HepG2 (cell line): ENCODE measurements around the gene TEX19.

Experiments
- KMT2B ChIP-seq: IDR thresholded peaks from 2 replicates; pipeline ENCODE4 v1.6.1; 2016; ENCODE audit warnings: missing genetic modification reagents, missing compliant biosample characterization
- NFYC ChIP-seq: IDR thresholded peaks from 2 replicates; pipeline ENCODE4 v1.6.1; 2016; ENCODE audit warnings: missing genetic modification reagents, missing compliant biosample characterization
- REST ChIP-seq, 2 experiments: IDR thresholded peaks; 2 replicates each; pipeline ENCODE4 v1.6.1; 2011 to 2012; ENCODE audit warnings: low read length in 2 of 2, borderline replicate concordance in 1 of 2, low read depth in 1 of 2, mild to moderate bottlenecking in 1 of 2, moderate library complexity in 1 of 2
- TSC22D2 ChIP-seq: sonication (generic); formaldehyde crosslinking; IDR thresholded peaks from 2 replicates; pipeline ENCODE4 v1.5.1; 2020; ENCODE audit warnings: missing genetic modification reagents, mild to moderate bottlenecking, borderline replicate concordance
- USF2 ChIP-seq, 2 experiments: sonication (generic) in 1 of 2; formaldehyde crosslinking in 1 of 2; IDR thresholded peaks; 2 replicates each; pipeline versions ENCODE4 v1.5.1 to v1.6.1; 2011 to 2020; ENCODE audit warnings: borderline replicate concordance in 1 of 2, low read depth in 1 of 2, low read length in 1 of 2, mild to moderate bottlenecking in 1 of 2, missing genetic modification reagents in 1 of 2, moderate library complexity in 1 of 2
- ZNF674 ChIP-seq: sonication (generic); formaldehyde crosslinking; IDR thresholded peaks from 2 replicates; pipeline ENCODE4 v1.5.0; 2020; ENCODE audit warnings: low read depth, mild to moderate bottlenecking, missing genetic modification reagents
- TF ChIP-seq, protein P1 (sequence below): sonication (generic); formaldehyde crosslinking; IDR thresholded peaks from 2 replicates; pipeline ENCODE4 v1.5.0; 2020; ENCODE audit warnings: mild to moderate bottlenecking, missing genetic modification reagents, moderate library complexity
- TF ChIP-seq, protein P2 (sequence below): sonication (generic); formaldehyde crosslinking; conservative IDR thresholded peaks from 2 replicates; pipeline ENCODE4 v1.4.0; 2020; ENCODE audit warnings: mild to moderate bottlenecking, missing genetic modification reagents, moderate library complexity
- TF ChIP-seq, protein P3 (sequence below): sonication (generic); formaldehyde crosslinking; IDR thresholded peaks from 2 replicates; pipeline ENCODE4 v1.4.0; 2020; ENCODE audit warnings: missing genetic modification reagents, borderline replicate concordance
- TF ChIP-seq, protein P4 (sequence below): sonication (generic); formaldehyde crosslinking; IDR thresholded peaks from 2 replicates; pipeline ENCODE4 v1.4.0; 2020; ENCODE audit warnings: mild to moderate bottlenecking, missing genetic modification reagents, borderline replicate concordance

DNA sequence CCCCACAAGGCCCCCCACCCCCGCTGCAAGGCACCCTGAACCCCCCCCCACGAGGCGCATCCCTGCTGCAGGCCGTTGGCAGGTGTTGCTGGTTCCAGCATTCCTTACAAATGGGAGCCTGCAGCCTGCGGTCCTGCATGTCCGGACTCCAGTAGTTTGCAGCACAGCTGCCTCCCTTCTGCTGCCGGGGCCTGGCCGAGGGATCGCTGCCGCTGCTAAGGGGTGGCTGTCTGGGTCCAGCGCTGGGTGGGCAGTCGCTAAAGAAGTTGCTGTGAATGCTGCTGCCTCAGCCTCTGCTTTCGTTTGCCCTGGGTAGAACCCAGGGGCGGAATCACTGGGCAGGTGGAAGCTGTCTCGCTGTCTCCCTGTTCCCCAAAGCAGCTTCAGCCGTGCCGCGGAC lies 24.4 kb downstream of the TEX19 start:
- TF ChIP-seq ZNF674 (CRISPR knock-in tag) (no peak), KMT2B (CRISPR knock-in tag) (no peak), REST (IDR thresholded peaks at IDR 0.05; ENCODE audit: borderline replicate concordance in 1 of 2, low read depth in 1 of 2, low read length in 2 of 2) (no peak), TSC22D2 (no peak), USF2 (IDR thresholded peaks at IDR 0.05; ENCODE audit: low read depth, low read length) (no peak), USF2 (CRISPR knock-in tag; IDR thresholded peaks at IDR 0.05; ENCODE audit: borderline replicate concordance) (no peak), NFYC (CRISPR knock-in tag) (no peak)
- TF ChIP-seq, protein P1, sequence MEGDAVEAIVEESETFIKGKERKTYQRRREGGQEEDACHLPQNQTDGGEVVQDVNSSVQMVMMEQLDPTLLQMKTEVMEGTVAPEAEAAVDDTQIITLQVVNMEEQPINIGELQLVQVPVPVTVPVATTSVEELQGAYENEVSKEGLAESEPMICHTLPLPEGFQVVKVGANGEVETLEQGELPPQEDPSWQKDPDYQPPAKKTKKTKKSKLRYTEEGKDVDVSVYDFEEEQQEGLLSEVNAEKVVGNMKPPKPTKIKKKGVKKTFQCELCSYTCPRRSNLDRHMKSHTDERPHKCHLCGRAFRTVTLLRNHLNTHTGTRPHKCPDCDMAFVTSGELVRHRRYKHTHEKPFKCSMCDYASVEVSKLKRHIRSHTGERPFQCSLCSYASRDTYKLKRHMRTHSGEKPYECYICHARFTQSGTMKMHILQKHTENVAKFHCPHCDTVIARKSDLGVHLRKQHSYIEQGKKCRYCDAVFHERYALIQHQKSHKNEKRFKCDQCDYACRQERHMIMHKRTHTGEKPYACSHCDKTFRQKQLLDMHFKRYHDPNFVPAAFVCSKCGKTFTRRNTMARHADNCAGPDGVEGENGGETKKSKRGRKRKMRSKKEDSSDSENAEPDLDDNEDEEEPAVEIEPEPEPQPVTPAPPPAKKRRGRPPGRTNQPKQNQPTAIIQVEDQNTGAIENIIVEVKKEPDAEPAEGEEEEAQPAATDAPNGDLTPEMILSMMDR = no peak
- TF ChIP-seq, protein P2, sequence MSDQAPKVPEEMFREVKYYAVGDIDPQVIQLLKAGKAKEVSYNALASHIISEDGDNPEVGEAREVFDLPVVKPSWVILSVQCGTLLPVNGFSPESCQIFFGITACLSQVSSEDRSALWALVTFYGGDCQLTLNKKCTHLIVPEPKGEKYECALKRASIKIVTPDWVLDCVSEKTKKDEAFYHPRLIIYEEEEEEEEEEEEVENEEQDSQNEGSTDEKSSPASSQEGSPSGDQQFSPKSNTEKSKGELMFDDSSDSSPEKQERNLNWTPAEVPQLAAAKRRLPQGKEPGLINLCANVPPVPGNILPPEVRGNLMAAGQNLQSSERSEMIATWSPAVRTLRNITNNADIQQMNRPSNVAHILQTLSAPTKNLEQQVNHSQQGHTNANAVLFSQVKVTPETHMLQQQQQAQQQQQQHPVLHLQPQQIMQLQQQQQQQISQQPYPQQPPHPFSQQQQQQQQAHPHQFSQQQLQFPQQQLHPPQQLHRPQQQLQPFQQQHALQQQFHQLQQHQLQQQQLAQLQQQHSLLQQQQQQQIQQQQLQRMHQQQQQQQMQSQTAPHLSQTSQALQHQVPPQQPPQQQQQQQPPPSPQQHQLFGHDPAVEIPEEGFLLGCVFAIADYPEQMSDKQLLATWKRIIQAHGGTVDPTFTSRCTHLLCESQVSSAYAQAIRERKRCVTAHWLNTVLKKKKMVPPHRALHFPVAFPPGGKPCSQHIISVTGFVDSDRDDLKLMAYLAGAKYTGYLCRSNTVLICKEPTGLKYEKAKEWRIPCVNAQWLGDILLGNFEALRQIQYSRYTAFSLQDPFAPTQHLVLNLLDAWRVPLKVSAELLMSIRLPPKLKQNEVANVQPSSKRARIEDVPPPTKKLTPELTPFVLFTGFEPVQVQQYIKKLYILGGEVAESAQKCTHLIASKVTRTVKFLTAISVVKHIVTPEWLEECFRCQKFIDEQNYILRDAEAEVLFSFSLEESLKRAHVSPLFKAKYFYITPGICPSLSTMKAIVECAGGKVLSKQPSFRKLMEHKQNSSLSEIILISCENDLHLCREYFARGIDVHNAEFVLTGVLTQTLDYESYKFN (CRISPR knock-in tag) = no peak
- TF ChIP-seq, protein P3, sequence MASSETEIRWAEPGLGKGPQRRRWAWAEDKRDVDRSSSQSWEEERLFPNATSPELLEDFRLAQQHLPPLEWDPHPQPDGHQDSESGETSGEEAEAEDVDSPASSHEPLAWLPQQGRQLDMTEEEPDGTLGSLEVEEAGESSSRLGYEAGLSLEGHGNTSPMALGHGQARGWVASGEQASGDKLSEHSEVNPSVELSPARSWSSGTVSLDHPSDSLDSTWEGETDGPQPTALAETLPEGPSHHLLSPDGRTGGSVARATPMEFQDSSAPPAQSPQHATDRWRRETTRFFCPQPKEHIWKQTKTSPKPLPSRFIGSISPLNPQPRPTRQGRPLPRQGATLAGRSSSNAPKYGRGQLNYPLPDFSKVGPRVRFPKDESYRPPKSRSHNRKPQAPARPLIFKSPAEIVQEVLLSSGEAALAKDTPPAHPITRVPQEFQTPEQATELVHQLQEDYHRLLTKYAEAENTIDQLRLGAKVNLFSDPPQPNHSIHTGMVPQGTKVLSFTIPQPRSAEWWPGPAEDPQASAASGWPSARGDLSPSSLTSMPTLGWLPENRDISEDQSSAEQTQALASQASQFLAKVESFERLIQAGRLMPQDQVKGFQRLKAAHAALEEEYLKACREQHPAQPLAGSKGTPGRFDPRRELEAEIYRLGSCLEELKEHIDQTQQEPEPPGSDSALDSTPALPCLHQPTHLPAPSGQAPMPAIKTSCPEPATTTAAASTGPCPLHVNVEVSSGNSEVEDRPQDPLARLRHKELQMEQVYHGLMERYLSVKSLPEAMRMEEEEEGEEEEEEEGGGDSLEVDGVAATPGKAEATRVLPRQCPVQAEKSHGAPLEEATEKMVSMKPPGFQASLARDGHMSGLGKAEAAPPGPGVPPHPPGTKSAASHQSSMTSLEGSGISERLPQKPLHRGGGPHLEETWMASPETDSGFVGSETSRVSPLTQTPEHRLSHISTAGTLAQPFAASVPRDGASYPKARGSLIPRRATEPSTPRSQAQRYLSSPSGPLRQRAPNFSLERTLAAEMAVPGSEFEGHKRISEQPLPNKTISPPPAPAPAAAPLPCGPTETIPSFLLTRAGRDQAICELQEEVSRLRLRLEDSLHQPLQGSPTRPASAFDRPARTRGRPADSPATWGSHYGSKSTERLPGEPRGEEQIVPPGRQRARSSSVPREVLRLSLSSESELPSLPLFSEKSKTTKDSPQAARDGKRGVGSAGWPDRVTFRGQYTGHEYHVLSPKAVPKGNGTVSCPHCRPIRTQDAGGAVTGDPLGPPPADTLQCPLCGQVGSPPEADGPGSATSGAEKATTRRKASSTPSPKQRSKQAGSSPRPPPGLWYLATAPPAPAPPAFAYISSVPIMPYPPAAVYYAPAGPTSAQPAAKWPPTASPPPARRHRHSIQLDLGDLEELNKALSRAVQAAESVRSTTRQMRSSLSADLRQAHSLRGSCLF = no peak
- TF ChIP-seq, protein P4, sequence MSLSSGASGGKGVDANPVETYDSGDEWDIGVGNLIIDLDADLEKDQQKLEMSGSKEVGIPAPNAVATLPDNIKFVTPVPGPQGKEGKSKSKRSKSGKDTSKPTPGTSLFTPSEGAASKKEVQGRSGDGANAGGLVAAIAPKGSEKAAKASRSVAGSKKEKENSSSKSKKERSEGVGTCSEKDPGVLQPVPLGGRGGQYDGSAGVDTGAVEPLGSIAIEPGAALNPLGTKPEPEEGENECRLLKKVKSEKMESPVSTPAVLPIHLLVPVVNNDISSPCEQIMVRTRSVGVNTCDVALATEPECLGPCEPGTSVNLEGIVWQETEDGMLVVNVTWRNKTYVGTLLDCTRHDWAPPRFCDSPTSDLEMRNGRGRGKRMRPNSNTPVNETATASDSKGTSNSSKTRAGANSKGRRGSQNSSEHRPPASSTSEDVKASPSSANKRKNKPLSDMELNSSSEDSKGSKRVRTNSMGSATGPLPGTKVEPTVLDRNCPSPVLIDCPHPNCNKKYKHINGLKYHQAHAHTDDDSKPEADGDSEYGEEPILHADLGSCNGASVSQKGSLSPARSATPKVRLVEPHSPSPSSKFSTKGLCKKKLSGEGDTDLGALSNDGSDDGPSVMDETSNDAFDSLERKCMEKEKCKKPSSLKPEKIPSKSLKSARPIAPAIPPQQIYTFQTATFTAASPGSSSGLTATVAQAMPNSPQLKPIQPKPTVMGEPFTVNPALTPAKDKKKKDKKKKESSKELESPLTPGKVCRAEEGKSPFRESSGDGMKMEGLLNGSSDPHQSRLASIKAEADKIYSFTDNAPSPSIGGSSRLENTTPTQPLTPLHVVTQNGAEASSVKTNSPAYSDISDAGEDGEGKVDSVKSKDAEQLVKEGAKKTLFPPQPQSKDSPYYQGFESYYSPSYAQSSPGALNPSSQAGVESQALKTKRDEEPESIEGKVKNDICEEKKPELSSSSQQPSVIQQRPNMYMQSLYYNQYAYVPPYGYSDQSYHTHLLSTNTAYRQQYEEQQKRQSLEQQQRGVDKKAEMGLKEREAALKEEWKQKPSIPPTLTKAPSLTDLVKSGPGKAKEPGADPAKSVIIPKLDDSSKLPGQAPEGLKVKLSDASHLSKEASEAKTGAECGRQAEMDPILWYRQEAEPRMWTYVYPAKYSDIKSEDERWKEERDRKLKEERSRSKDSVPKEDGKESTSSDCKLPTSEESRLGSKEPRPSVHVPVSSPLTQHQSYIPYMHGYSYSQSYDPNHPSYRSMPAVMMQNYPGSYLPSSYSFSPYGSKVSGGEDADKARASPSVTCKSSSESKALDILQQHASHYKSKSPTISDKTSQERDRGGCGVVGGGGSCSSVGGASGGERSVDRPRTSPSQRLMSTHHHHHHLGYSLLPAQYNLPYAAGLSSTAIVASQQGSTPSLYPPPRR (CRISPR knock-in tag) = no peak
